OCI-LY1 (cell line): ENCODE data around the gene NUDT16.

Source experiments
- EZH2 ChIP-seq: fragments of 200-600 bp; sonication (generic), shearing (Covaris generic); IDR thresholded peaks from 2 replicates; pipeline ENCODE4 v1.8.0; 2017; ENCODE audit warnings: borderline replicate concordance, mixed run types, mild to moderate bottlenecking, antibody characterized with exemption, low read length, moderate library complexity, mixed read lengths
- TF ChIP-seq, protein P1 (sequence below): fragments of 200-600 bp; sonication (generic), shearing (Covaris generic); IDR thresholded peaks from 2 replicates; pipeline ENCODE4 v1.5.1; 2017; ENCODE audit warnings: mild to moderate bottlenecking, antibody characterized with exemption, low read length, moderate library complexity, mixed read lengths

DNA sequence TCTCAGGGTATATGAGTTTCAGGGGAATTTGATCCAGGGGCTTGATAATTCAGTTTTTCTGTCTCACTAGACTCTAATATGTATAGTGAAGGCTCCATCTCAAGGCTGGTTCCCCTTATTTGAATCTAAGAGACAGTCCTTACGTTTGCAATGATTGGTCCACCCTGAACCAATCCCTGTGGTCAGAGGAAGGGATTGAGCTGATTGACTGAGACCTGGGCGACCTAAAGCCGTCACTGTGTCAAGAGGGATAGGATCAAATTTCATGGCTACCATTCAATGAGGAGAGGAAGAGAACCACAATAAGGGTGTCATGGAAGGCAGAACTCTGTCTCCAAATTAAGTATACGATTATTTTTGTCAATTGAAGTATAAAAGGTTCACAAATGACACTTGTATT is 16.3 kb downstream of the NUDT16 start:
- TF ChIP-seq, protein P1, sequence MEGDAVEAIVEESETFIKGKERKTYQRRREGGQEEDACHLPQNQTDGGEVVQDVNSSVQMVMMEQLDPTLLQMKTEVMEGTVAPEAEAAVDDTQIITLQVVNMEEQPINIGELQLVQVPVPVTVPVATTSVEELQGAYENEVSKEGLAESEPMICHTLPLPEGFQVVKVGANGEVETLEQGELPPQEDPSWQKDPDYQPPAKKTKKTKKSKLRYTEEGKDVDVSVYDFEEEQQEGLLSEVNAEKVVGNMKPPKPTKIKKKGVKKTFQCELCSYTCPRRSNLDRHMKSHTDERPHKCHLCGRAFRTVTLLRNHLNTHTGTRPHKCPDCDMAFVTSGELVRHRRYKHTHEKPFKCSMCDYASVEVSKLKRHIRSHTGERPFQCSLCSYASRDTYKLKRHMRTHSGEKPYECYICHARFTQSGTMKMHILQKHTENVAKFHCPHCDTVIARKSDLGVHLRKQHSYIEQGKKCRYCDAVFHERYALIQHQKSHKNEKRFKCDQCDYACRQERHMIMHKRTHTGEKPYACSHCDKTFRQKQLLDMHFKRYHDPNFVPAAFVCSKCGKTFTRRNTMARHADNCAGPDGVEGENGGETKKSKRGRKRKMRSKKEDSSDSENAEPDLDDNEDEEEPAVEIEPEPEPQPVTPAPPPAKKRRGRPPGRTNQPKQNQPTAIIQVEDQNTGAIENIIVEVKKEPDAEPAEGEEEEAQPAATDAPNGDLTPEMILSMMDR: no peak
- TF ChIP-seq EZH2: no peak
